NCI-H510A treated with DMSO at 0.1 percent for 48 hours (cell line): Measurements from ENCODE around the gene HOXA4.

ENCODE experiments used
- DNase-seq: peaks from one replicate; lab custom pipeline; 2025; lab: John Stamatoyannopoulos, UW

HOXA4 gene

DNA sequence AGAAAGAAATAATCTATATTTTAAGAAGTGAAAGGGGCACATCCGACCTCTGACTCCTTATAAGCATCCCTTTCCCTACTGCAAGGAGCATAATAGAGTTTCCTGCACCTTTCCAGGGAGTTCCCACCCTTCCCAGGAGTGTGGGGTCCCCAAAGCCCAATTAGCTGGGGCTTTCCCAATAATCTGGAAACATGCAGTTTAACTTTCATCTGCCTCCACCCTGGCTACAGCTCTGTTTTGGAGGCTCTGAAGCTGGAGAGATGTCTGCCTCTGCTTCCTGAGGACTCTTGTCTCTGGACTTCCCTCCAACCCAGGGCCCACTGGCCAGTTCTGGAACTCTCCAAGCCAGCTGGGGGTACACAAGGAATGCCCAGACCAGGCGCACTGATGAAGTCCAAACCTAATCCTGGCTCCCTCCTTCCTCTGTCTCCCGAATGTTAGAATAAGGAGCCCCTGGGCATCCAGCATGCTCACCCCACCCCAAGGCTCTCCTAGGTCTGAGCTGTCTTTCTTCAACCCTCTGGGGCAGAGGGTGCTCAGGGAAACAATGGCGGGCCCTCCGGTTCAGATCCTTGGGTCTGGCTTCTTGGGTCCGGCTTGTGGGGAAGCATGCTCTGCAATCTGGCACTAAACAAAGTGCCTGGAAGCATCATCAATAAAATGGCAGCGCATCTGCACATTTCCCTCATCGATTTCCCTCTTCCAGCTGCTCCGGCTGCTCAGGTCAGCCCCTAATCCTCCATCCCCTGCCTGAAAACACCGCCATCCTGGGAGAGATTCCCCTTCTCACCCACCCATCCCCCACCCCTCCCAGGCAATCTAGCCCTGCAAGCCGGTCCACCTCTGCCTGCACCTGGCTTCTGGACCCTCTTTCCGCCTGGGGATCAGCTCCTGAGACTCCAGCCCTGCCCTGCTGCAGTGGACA lies 13.3 kb downstream of the HOXA4 start:
- DNase-seq: no peak

DNA sequence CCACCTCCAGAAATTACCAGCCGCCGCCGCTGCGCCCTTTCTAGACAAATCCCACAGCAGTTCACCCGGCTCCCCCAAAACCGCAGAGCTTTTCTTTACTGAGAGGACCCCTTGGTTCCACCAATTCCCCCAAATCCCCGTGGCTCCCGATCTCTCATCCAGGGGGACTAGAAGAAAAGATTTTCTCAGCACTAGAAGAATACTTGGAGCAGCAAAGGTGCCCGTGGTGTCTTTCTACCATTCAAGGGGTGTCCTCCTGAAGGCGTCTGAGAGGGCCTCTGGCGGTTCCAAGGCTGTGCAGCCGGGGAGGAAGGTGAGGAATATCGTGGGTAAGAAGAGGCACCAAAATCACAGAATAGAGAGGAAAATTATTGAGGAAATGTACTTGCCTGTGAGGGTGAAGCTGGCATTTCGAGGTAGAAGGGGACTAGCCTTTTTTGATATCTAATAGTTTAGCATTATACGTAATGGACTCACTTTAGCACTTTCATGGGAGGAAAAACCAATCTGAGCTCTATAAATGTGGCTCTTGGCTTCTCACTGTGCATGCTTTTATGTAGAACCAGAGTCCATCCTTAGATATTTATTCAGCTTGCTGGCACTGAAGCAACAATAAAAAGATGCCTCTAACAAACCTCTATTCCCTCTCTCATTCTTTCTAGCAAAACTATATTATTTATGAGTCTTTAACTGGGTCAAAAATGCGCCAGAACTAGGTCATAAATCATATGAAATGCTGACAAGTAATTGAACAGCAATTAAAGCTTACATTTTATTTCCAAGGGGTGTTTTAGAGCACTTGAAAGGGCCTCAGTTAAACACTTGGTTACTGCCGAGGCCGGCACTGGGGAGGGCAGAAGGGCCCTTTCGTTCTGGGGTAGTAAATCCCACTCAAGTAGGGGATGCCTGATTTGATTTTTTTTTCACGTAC lies 14.3 kb downstream of the HOXA4 start:
- no peak for DNase-seq

DNA sequence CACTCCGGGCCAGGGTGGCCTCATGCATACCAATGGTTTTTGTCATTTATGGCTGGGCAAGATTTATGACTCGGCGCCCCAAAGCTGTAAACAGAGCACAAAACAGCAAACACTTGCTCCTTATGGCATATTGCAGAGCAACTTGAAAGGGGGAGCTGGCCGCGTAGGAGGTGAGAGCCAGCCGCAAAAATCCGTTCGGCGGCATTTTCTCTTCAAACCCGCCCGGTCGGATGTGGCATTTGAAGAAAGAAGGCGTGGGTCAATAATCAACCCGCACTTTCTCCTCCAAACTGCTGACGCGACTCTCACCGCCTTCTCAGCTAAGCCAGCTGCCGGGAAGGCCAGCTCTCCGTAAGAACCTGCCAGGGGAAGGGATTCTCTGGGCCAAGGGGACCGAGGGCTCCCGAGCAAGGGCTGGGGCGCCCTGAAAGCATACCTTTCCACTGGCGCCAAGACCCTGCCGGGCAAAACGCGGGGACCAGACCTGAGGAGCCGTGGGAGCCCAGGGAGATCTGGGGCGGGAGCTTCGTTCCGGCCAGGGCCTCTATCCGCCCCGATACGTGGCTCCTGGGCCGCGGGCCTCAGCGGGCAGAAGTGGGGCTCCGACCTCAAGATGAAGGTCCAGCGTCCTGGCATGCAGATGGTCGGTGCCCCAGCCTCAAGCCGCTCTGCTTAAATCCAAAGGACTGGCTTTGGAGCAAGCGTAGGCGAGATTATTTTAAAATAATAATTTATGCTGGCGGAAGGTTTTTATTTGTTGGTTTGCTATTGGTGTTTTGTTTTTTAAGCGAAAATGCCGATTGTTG lies 15.1 kb downstream of the HOXA4 start:
- DNase-seq: no peak

DNA sequence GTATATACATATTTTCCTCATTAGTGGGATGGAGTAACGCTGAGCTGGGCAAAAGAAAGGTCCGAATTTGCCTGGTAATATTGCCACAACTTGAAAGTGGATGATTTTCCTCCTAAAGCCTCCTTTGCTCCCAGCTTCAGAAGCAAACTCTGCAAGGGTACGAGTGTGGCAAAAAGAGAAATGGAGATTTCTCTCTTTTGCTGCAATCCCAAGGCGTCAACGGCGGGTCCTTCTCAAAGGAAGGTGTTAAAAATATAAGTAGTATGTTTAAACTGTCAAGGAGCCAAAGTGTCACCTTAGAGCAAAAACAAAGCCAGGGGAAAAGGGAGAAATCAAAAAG lies 15.7 kb downstream of the HOXA4 start:
- DNase-seq: no peak

DNA sequence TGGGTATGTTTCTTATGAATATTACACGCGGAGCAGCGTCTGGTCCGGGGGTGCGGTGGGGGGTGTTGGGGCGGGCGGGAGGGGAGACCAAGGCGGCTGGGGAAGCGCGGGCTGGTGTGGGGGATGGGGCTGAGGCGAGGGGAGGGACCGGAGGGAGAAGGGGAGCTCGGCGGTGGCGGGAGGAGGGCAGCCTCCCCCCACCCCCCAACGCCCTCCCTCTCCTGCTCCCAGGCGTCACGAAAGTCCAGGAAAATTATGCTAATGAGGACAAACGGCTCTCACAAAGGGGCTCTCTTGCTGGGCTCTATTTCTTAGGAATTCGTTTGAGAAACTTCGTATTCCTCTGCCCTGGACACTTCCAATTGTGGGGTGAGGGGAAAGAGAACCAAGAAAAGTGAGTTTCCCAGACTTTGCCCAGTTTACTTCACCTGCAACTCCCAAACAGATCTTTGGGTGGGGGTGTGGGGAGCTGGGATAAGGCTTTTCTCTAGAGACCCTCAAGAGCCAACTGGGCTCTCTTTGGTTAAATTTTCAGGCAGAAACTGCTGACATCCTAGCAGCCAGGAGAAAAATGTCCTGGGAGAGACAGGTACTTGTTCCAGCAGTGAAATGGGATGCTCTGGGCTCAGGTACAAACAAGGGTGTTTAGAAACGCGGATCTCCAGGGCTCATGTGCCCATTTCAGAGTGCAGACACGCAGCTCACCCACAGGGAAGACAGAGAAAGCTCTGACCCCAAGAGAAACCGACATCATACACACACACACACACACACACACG lies 16.4 kb downstream of the HOXA4 start:
- no peak for DNase-seq

DNA sequence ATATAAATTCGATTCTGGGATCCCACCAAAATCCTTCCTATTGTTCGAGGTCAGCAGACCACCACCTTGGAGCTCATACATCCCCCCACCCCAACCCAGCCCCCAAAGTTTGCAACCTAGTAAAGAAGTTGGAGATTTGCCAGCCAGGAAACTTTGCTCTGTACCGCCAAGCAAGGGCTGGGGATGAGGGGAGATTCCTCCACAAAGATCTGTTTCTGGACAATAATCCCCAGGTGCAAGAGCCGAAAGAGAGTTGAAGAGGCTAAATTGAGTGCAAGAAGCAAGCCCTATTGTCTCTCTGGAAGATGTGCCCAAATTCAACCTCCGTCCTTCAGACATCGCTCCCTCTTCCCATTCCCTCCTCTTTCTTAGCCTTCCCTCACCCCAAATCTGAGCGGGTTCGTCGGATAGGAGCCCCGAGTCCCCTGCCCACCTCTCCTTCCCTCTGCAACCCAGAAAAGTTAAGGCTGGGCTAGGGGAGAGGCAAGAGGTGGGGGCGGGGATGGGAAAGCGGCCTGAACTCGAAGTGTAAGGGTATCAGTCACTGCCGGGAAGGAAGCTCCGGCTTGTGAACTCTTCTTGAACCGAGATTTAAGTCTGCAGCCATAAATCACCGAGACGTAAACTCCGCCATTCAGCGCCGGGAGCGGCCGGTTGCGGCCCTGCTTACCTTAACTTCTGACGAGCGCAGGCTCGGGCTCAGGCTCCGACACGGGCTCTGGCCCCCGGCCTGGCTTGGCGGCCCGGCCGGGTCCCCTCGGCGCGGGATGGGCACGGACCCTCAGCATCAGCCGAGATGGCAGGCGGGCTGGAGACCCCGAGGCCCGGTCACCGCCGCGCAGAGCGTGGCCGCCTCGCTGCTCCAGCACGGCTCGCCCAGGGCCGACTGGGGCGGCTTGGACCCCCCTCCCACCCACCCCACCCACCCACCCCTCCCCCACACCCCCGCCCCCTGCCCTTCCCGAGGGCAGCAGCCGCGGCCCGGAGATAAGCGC lies 17.3 kb downstream of the HOXA4 start:
- DNase-seq: no peak

DNA sequence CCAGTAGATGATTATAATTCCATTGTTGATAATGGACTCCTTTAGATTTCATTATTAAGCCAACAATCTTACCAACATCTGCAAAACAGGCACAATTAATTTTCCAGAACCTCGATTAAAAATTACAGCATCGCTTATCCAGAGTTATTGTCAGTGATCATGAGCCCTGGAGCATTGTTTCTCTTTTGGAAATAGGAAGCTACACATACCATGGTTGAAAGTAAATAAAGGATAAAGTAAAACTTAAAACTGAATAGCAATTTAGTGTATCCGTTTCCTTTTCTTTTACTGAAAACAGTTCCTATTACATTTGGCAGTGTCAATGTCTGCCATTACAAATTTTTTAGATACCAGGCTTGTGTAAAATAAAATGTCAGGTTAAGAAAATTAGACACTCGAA lies 18.2 kb downstream of the HOXA4 start:
- no peak for DNase-seq

DNA sequence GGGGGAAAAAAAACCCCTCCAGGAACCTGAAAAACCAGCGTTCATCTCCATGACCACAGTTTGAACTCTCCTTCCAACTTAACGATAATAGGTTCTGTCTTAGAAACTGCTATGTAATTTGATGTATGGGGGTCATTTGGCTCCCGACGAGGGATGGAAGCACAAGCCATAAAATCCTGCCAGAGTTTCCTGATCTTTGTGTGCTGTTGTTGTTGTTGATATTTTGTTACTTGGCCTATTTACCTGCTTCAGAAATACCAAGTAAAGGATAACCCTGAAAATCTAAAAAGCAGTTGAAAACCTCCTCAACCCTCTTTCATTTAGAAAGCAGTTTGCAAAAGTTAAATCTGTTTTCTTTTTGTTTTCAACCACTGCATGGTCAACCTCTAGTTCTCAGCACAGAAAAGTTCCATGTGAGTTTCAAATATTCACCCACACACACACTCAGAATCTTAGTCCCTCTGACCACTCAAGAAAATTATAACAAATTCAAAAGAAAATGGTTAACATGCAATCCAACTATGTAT lies 18.7 kb downstream of the HOXA4 start:
- DNase-seq: no peak

DNA sequence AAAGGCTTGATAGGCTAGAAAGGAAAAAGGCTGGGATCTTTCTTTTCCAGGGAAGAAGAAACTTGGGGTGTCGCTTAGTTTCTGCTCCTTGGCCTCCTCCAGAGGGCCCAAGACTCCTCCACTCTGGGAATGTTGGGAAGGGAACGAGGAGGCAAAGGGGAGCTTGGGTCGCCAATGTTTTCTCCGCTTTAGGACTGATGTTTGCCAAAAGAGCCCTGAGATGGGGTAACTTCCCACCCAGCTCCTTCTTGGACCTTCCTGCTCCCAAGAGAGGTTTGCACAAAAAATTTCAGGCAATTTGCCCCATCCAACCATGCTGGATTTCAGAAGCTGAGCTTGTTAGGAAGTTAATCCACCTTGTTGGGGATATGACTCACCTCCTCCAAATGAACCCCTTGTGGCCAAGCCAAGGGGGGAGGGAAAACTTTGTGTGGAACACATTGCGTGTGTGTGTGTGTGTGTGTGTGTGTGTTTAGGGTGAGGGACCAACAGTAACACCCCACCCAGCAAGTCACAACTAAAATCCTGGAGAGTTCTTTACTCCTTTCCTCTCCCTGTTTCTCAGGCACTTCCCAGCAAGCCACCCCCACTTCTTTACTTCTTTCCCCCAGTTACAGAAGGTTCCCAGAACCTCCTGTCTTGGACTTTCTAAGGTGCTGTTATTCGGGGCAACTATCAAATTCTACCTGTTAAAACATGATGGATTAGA lies 19.4 kb downstream of the HOXA4 start:
- no peak for DNase-seq

DNA sequence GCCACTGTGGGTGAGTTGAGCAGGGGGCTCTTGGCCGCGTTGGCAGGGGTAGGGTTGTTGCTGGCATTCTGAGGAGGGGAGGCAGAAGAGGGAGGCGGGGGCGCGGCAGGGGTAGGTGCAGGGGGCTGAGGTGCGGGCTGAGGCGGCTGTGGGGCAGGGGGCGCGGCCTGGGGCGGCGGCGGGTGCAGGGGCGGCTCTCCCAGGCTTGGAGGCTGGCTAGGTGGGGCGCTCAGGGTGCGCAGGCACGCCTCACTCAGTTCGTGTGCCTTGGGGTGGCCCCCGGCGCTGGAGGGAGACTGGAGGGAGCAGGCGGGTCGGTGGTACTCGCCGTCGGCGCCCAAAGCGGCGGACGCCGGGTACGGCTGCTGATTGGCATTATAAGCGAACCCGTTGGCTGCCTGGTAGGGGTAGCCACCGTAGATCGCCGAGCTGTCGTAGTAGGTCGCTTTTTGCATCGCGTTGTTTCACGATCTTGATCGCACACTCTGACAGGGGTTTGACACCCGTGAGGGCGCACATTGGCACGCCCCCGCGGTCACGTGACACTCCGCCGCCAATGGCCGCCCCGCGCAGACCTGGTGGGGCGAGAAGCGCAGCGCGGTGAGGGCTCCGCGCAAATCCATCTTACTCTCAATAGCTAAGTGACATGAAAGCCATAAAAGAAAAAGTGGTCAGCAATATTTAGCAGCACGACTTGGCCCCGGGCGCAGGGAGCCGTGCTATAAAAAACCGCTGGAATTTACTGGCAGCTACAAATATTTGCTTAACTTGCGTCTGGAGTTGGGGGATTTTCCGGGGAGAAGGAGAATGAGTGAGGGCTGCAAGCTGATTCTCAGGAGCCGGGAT lies 20.1 kb downstream of the HOXA4 start:
- DNase-seq: no peak

DNA sequence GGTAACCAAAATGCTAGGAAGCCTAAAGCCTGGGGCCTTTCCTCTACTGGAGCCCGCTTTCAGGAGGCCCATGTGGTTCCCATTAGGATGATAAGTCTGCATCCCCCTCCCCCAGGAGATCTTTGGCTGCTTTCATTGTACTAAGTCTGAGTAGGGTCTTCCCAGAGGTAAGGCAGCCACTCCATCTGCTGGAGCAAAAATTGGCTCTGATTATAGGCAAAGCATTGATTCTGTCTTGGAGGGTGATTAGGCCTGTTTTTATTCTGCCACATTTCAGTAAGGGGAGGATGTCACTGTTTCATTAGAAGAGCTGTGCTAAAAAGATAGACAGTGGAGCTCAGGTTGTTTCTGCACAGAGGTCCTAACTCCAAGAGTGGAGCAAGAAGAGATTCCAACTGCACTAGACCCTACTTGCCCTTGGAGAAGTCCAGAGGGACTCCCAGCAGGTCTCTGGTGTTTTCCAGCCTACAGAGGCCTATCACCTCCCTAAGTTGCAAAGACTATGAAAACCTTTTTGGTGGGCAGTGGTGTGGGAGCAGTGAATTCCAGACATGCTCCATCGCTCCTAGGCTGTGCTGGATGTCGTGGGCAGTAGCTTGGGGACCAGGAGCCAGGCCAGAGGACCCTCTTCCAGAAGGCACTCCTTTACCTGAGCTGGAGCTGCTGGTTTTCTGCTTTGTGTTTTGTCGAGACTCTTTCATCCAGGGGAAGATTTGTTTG lies 20.9 kb downstream of the HOXA4 start:
- no peak for DNase-seq

DNA sequence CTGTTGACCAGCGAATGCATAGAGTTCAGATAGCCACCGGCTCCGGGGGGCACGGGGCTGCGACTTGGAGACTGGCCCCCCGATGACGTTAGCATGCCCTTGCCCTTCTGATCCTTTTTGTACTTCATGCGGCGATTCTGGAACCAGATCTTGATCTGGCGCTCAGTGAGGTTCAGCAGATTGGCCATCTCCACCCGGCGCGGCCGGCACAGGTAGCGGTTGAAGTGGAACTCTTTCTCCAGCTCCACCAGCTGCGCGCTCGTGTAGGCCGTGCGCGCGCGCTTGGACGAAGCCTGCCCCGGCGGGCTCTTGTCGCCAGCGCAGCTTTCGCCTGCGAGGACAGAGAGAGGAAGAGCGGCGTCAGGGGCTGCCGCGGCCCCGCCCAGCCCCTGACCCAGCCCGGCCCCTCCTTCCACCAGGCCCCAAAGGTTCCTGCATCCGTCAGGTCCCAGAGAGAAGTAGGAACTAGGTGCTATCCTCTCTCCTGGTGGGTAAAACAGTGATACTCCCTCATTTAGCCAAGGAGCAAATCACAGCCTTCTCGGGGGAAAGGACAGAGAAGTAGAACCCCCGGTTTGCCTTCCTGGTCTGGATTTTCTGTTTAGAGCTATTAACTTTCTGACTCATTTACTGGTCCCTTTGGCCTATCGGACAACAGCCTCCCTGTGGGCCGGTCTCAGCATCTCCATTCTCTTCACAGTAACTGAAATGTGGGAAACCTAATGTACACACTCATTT lies 22.0 kb downstream of the HOXA4 start:
- DNase-seq: peak; percentile 61

DNA sequence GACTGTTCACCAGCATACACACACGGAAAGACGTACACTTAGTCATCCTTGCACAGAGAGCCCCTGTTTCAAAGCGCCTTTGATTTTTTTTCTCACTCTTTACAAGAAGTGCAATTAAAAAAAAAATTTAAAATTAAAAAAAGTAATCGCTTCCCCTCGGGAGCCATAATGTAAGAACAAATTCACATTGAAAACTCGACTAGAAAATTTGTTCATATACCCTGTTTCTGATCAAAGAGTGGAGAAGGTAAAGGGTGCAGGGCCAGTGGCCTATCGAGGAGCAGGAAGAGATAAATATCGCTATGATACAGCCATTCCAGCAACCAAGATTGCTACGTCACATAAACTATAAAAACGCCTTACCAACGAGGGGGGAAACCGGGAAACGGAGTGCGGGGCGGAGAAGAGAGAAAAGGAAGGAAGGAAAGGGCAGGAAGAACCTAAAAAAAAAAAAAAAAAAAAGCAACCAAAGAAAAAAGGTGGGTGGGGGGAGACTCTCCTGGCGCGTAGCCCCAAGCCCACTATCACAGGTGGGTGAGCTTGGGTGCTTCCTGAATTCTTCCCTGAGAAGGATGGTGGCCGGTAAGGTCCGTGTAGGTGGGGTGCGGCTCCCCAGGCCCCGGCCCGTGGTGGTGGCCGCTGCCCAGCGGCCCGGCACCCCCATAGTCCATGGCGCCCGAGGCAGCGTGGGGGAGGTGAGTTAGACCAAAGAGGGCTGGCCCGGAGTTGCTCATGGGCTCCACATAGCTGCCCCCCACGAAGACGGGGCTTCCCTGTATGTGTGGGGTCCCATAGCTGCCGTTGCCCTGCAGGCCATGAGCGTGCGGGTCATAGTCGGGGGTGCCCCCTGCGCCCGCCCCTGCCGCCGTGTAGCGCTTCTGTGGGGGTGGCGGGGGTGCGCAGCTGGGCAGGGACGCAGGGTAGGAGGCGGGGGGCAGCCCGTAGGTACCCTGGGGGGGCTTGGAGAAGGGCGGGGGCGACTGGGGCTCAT lies 22.9 kb downstream of the HOXA4 start:
- DNase-seq: no peak

DNA sequence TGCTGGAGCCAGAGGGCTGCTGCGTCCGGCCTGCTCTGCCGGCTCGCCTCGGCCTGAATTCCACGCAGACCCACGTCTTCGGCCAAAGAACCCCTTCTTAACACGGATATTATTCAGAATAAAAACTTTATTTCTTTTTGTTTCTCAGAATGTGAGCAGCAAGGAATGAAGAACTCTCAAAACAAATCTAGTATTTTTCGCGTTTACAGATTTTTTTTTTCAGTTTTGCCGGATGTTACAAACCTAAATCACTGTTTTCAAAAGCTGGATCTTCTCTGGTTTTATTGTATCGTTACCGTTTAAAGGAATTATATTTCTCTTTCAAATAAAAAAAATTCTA lies 23.7 kb downstream of the HOXA4 start:
- DNase-seq: no peak

DNA sequence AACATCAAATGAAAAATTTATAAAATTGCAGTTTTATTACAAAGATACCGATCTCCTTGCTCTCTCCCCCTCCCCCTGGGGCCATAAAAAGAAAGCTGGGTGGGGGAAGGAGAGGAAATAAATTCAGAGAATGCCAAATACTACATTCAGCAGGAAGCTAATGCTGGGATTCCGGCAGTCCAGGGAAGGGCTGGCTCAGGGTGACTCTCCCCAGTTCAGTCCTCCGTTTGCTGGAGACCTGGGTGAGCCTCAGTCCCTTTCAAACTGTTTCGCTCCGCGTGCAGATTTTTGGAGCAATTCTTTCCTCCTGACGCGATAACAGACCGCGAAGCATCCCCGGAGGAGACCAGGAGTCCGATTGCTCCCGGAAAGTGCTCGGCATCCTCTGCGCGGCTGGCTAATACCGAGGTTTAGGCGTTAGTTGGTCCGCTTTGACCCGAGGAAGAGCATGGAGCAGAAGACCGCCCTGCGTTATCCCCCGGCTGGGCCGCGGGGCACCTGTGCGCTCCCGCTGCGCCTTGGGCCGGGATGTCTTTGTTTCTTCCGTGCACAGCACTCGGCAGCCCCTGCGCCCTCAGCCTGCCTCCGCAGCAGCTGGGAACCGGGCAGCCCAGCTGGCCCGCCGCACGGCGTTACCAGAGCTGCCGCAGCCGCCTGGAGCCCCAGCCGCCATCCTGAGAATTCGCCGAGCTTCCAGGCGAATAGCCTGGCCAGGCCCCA lies 24.2 kb downstream of the HOXA4 start:
- no peak for DNase-seq
